ENCODE measurements around the gene FAM124A.

DNA sequence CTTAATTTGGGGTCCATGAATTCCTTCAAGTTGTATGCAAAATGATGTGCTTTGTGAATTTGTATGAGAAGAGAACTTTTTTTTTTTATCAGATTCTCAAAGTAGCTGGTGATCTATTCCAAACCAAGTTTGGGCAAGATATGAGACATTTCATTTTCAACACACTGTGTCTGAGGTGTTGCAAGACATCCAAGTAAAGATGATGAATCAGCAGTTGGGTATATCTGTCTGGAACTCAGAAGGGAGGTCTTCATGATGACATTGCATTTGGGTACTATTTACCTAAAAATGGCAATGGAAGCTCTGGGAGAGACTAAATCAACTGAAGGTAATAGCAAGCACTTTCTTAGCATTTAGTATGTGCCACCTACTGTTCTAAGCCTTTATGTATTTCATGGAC, 2.8 kb downstream of the FAM124A start:
- TF ChIP-seq EZH2phosphoT487 (IDR thresholded peaks at IDR 0.05; ENCODE audit: insufficient read depth, low read depth) (no peak), EZH2 (IDR thresholded peaks at IDR 0.05; ENCODE audit: insufficient read depth, poor library complexity, severe bottlenecking) (no peak)
